ENCODE measurements around the gene HOXA4. TPM values are rescaled to one million over a fixed set of nuclear protein-coding genes. Genes with fewer than 3 reads are reported as not detected.

Gene HOXA4
- total RNA-seq, 1 donor = 0.72 TPM

GRCh38 chr7:27129729-27130539 lies 623 bp downstream of the HOXA4 start:
- H3K36me3 ChIP-seq (ENCODE audit: insufficient read depth, low read length) = no peaks in the 10 kb centered on the region
- peaks cover 38% of the 10 kb centered on the region for H3K79me2 ChIP-seq (ENCODE audit: insufficient read depth, low read length)
- no peaks in the 10 kb centered on the region for H3K9me3 ChIP-seq (ENCODE audit: low read depth, low read length)
- no peaks in the 10 kb centered on the region for H4K20me1 ChIP-seq (ENCODE audit: insufficient read depth, low read length)
- peak overlapping the region; percentile 20 for H3K27ac ChIP-seq (ENCODE audit: low read depth, low read length)
- DNase-seq (ENCODE audit: insufficient read length, low spot score, missing footprints) = peak; percentile 92
- TF ChIP-seq, protein P1, sequence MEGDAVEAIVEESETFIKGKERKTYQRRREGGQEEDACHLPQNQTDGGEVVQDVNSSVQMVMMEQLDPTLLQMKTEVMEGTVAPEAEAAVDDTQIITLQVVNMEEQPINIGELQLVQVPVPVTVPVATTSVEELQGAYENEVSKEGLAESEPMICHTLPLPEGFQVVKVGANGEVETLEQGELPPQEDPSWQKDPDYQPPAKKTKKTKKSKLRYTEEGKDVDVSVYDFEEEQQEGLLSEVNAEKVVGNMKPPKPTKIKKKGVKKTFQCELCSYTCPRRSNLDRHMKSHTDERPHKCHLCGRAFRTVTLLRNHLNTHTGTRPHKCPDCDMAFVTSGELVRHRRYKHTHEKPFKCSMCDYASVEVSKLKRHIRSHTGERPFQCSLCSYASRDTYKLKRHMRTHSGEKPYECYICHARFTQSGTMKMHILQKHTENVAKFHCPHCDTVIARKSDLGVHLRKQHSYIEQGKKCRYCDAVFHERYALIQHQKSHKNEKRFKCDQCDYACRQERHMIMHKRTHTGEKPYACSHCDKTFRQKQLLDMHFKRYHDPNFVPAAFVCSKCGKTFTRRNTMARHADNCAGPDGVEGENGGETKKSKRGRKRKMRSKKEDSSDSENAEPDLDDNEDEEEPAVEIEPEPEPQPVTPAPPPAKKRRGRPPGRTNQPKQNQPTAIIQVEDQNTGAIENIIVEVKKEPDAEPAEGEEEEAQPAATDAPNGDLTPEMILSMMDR (IDR thresholded peaks at IDR 0.05; ENCODE audit: extremely low read depth, low read depth, low read length) = peak; percentile 15
- H3K27me3 ChIP-seq (ENCODE audit: insufficient read depth, low read length) = no peaks in the 10 kb centered on the region
- H3K4me2 ChIP-seq (ENCODE audit: insufficient read depth, low read length) = peak overlapping the region; percentile 72
- H3K4me3 ChIP-seq (ENCODE audit: insufficient read depth, low read length) = peak overlapping the region; percentile 76
- H3K4me1 ChIP-seq (ENCODE audit: insufficient read depth, low read length) = peaks cover 23% of the 10 kb centered on the region
- peak overlapping the region; percentile 18 for H2AFZ ChIP-seq (ENCODE audit: low read length)

DNA sequence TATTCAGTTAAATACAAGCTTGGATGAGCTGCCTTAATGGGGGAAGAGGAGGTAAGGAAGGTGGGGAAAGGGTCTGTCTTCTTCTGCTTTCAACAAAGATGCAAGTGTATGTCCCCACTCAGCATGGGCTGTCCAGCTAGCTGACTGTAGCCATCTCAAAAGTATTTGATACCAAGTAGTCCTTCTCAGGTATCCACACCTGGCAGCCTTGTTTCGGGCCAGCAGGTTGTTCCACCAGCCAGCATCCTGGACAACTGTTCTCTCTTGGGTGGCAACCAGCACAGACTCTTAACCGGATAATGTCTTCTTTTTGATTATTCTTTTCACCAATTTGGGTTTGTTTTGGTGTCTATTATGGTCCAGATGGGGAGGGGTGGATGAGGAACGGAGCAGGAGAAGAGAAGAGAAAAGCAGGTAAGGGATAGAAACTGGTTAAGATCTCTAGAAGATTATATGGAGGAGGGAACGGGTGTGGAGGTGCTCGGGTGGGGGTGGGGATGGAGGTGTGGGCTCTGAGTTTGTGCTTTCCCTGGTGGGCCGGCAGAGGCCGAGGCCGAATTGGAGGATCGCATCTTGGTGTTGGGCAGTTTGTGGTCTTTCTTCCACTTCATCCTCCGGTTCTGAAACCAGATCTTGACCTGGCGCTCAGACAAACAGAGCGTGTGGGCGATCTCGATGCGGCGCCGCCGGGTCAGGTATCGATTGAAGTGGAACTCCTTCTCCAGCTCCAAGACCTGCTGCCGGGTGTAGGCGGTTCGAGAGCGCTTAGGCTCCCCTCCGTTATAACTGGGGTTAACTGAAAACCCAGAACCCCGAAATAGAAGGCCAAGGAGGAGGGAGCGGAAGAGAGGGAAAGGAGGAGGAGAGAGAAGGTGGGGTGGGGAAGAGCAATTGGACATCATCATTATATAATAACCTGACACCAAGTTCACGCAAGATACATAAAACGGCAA lies 1.5 kb downstream of the HOXA4 start:
- no peaks in the 10 kb centered on the region for H3K36me3 ChIP-seq (ENCODE audit: insufficient read depth, low read length)
- peaks cover 38% of the 10 kb centered on the region for H3K79me2 ChIP-seq (ENCODE audit: insufficient read depth, low read length)
- no peaks in the 10 kb centered on the region for H3K27me3 ChIP-seq (ENCODE audit: insufficient read depth, low read length)
- H3K27ac ChIP-seq (ENCODE audit: low read depth, low read length) = no peak overlapping the region
- no peak overlapping the region for H2AFZ ChIP-seq (ENCODE audit: low read length)
- TF ChIP-seq, protein P1 (IDR thresholded peaks at IDR 0.05; ENCODE audit: extremely low read depth, low read depth, low read length) = no peak
- H3K9me3 ChIP-seq (ENCODE audit: low read depth, low read length) = no peaks in the 10 kb centered on the region
- DNase-seq (ENCODE audit: insufficient read length, low spot score, missing footprints) = peak; percentile 53
- peak overlapping the region; percentile 72 for H3K4me2 ChIP-seq (ENCODE audit: insufficient read depth, low read length)
- H3K4me1 ChIP-seq (ENCODE audit: insufficient read depth, low read length) = peaks cover 15% of the 10 kb centered on the region
- H4K20me1 ChIP-seq (ENCODE audit: insufficient read depth, low read length) = no peaks in the 10 kb centered on the region
- peak overlapping the region; percentile 76 for H3K4me3 ChIP-seq (ENCODE audit: insufficient read depth, low read length)

GRCh38 chr7:27128034-27128433 lies 2.5 kb downstream of the HOXA4 start:
- H3K4me1 ChIP-seq (ENCODE audit: insufficient read depth, low read length) = peaks cover 11% of the 10 kb centered on the region
- DNase-seq (ENCODE audit: insufficient read length, low spot score, missing footprints) = peak; percentile 66
- TF ChIP-seq, protein P1 (IDR thresholded peaks at IDR 0.05; ENCODE audit: extremely low read depth, low read depth, low read length) = no peak
- no peak overlapping the region for H2AFZ ChIP-seq (ENCODE audit: low read length)
- no peak overlapping the region for H3K27ac ChIP-seq (ENCODE audit: low read depth, low read length)
- H3K36me3 ChIP-seq (ENCODE audit: insufficient read depth, low read length) = no peaks in the 10 kb centered on the region
- H3K27me3 ChIP-seq (ENCODE audit: insufficient read depth, low read length) = no peaks in the 10 kb centered on the region
- no peaks in the 10 kb centered on the region for H3K9me3 ChIP-seq (ENCODE audit: low read depth, low read length)
- H3K79me2 ChIP-seq (ENCODE audit: insufficient read depth, low read length) = peaks cover 28% of the 10 kb centered on the region
- H3K4me2 ChIP-seq (ENCODE audit: insufficient read depth, low read length) = no peak overlapping the region
- H3K4me3 ChIP-seq (ENCODE audit: insufficient read depth, low read length) = no peak overlapping the region
- H4K20me1 ChIP-seq (ENCODE audit: insufficient read depth, low read length) = no peaks in the 10 kb centered on the region
